Heart left ventricle (tissue), 16 donors: ENCODE measurements around the gene DDX47. TPM values are rescaled to one million over a fixed set of nuclear protein-coding genes. Genes with fewer than 3 reads are reported as not detected.
"Not testable (repeated sequence)": the region's sequence is repeated elsewhere in the genome, so short reads cannot be mapped to it uniquely, and the experiment has no call there.

ENCODE experiments used
- ATAC-seq, 4 donors: fragments of 200-7000 bp; cut with Tn5 transposase; one replicate each; pipeline ENCODE4 v1.9.1; 2020 to 2022; ENCODE audit warnings: moderate library complexity in 4 of 4, mild to moderate bottlenecking in 3 of 4, moderate number of reproducible peaks in 1 of 4
- DNase-seq, 5 donors: peaks; one replicate each; pipeline ENCODE4 v3.0.0-alpha.2; 2020
- H3K27ac ChIP-seq, 12 donors: fragments of 200-600 bp; sonication (generic) in 4 of 12; one replicate each; pipeline versions ENCODE4 v1.5.0 to v1.8.0; 2016 to 2022; ENCODE audit warnings: mild to moderate bottlenecking in 2 of 12
- H3K27me3 ChIP-seq, 9 donors: fragments of 200-600 bp; sonication (generic) in 2 of 9; one replicate each; pipeline versions ENCODE4 v1.5.1 to v1.8.0; 2016 to 2022; ENCODE audit warnings: mild to moderate bottlenecking in 3 of 9
- H3K36me3 ChIP-seq, 9 donors: fragments of 200-600 bp; sonication (generic) in 2 of 9; one replicate each; pipeline versions ENCODE4 v1.5.0 to v1.8.0; 2018 to 2022; ENCODE audit warnings: mild to moderate bottlenecking in 2 of 9
- H3K4me1 ChIP-seq, 12 donors: fragments of 200-600 bp; sonication (generic) in 4 of 12; one replicate each; pipeline versions ENCODE4 v1.5.0 to v1.8.0; 2016 to 2022; ENCODE audit warnings: mild to moderate bottlenecking in 3 of 12
- H3K4me3 ChIP-seq, 12 donors: fragments of 200-600 bp; sonication (generic) in 4 of 12; one replicate each; pipeline versions ENCODE4 v1.5.0 to v1.8.0; 2017 to 2022; ENCODE audit warnings: mild to moderate bottlenecking in 9 of 12, moderate library complexity in 4 of 12
- H3K9me3 ChIP-seq, 12 donors: fragments of 200-600 bp; sonication (generic) in 4 of 12; one replicate each; pipeline versions ENCODE4 v1.5.0 to v1.8.0; 2016 to 2022; ENCODE audit warnings: mild to moderate bottlenecking in 1 of 12
- CTCF ChIP-seq, 12 donors: fragments of 200-600 bp; sonication (generic) in 4 of 12; IDR thresholded peaks; one replicate each; pipeline versions ENCODE4 v1.5.0 to v1.8.0; 2018 to 2022; ENCODE audit warnings: antibody characterized with exemption in 12 of 12, mild to moderate bottlenecking in 5 of 12
- POLR2A ChIP-seq, 2 donors: fragments of 450-650 bp; IDR thresholded peaks; one replicate each; pipeline ENCODE4 v1.6.1; 2017; ENCODE audit warnings: antibody characterized with exemption in 2 of 2, mild to moderate bottlenecking in 2 of 2, moderate library complexity in 2 of 2
- WGBS, 4 donors: extraction: QIAGEN DNeasy Blood & Tissue Kit in 2 of 4; methylation state at CpG; one replicate each; pipeline versions ENCODE4 v1.1.5 to v1.1.7; 2013 to 2018; 5-methylcytosine and 5-hydroxymethylcytosine counted together
- intact Hi-C, 10 donors: fragments of 100-400 bp; cut with DNase I; formaldehyde crosslinking; loops; one replicate each; pipeline versions ENCODE4 v1.11.1 to v1.14.2; 2022
- polyA plus RNA-seq, 2 donors: library from polyadenylated mRNA; stranded (reverse); fragments of 200-250 nt; gene quantifications; one replicate each; pipeline ENCODE4 v1.2.3, GENCODE V29; 2013
- total RNA-seq, 9 donors: library from RNA; depleted of rRNA in 2 of 9; stranded (reverse); fragments of >200 nt in 2 of 9; fragmentation: NEBNext Ultra II Directional in 3 of 9; extraction: Animal tissue kit (Norgen Biotek cat#: 25700) in 3 of 9; gene quantifications; one replicate each; pipeline versions ENCODE4 v1.1.0 to v1.2.4, GENCODE V29; 2016 to 2023
- donor health status: ischemic (EF 13 %, LVEDD 7.1; RV severe dilation, severe dysfunction).
- donor health status: healthy with polysubstance abuse.
- donor health status: DM: no; HTN: yes; CAD: no.
- donor health status: DM: no; HTN: no; CAD: no.
- donor health status: ischemic (EF 25% LVEDD 6.9; RV normal size, moderate dysfunction).
- donor health status: ischemic (EF 25% LVEDD 5.7; RV mildly dilated, moderate dysfunction).
- donor health status: healthy.
- donor health status: DM: yes; HTN: yes; CAD: no.
- donor health status: ischemic (EF 35%, LVEDD 5.7; RV mildly dilated, moderate dysfunction).
- donor health status: nonischemic (EF 11% LVEDD 7.7; RV severe dilation, severe dysfunction).
- donor health status: DM: yes; HTN: yes; CAD: no.
- donor health status: PGD.
- donor health status: ischemic (EF 29% LVEDD 5.4; RV normal size, mild dysfunction).
- donor health status: nonischemic (EF 23%, LVEDD 6.1; RV moderate dilation, normal function).

DDX47 gene
- total and polyA plus RNA-seq, 11 donors = 13.7 to 38.2 (median 27.1) TPM

DNA sequence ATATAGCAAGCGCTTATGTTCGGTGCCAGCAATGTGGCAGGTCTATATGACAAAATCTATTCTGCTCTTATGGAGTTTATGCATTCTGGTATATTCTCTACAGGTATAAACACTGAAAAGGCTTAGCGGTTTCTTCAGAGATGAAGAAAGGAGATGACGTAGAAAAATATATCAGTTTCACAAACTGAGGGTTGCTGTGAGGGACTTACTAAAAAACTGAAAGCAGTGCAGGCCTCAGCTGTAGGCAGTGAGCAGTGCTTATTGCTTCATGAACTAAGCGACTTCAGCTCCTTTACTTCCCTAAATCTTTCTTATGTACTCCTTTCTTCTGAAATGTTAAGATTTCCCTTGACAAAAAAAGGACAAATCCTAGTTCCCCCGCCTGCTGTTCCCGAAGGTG, 4.5 kb downstream of the DDX47 start:
- 94 to 96% (median 95%) methylated on average over 7 of the region's 7 CpGs for WGBS, 4 donors
- TF ChIP-seq POLR2A (IDR thresholded peaks at IDR 0.05) (no peak), CTCF (IDR thresholded peaks at IDR 0.05) (no peak)
- Histone ChIP-seq H3K27me3 (no peaks in the 10 kb centered on the region), H3K4me3 (no peak overlapping the region), H3K27ac (peak overlapping the region in 1 of 12 donors; percentile 47), H3K4me1 (peaks cover 0 to 74% (median 34%) of the 10 kb centered on the region in 12 donors), H3K36me3 (peaks cover 3 to 59% (median 42%) of the 10 kb centered on the region in 9 donors), H3K9me3 (no peaks in the 10 kb centered on the region)
- intact Hi-C loops = no loop called here
- ATAC-seq (no peak), DNase-seq (no peak)

- H3K9me3 ChIP-seq = no peaks in the 10 kb centered on the region
- no peaks in the 10 kb centered on the region for H3K27me3 ChIP-seq
- ATAC-seq = no peak
- peaks cover 0 to 69% (median 33%) of the 10 kb centered on the region in 12 donors for H3K4me1 ChIP-seq
- intact Hi-C loops = no loop called here
- DNase-seq = no peak
- no peak overlapping the region for H3K27ac ChIP-seq
- WGBS, 4 donors = 91 to 99% (median 96%) methylated on average over 4 of the region's 4 CpGs
- TF ChIP-seq POLR2A (IDR thresholded peaks at IDR 0.05) = no peak
- TF ChIP-seq CTCF (IDR thresholded peaks at IDR 0.05) = no peak
- peaks cover 3 to 70% (median 52%) of the 10 kb centered on the region in 9 donors for H3K36me3 ChIP-seq
- H3K4me3 ChIP-seq = no peak overlapping the region
Measured at GRCh38 chr12:12818701-12819100, 5.6 kb downstream of the DDX47 start.

DNA sequence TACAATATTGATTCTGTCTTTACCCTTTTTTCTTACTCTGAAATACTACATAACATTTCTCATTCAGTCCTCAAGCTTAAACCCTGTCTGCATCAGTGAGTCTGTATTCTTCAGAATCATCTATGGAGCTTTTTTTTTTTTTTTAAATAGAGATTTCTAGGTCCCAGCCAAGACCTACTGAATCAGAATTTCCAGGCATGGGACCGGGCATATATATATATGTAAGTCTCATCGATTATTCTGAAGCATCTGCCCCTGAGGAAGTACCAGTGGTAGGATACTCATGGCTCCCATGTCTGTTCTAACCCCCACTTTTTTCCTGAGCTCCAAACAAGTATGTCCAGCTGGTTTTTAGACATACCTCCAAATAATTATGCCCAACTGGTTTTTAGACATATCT, 6.1 kb downstream of the DDX47 start:
- 95 to 100% (median 98%) methylated on average over 2 of the region's 2 CpGs for WGBS, 4 donors
- H3K27me3 ChIP-seq = no peaks in the 10 kb centered on the region
- peak overlapping the region in 2 of 12 donors; percentile 27 to 42 for H3K27ac ChIP-seq
- H3K4me1 ChIP-seq = peaks cover 0 to 64% (median 28%) of the 10 kb centered on the region in 12 donors
- TF ChIP-seq POLR2A (IDR thresholded peaks at IDR 0.05) = no peak
- TF ChIP-seq CTCF (IDR thresholded peaks at IDR 0.05) = no peak
- ATAC-seq (no peak), DNase-seq (no peak)
- H3K4me3 ChIP-seq = no peak overlapping the region
- no peaks in the 10 kb centered on the region for H3K9me3 ChIP-seq
- intact Hi-C loops = no loop called here
- H3K36me3 ChIP-seq = peaks cover 3 to 75% (median 58%) of the 10 kb centered on the region in 9 donors

DNA sequence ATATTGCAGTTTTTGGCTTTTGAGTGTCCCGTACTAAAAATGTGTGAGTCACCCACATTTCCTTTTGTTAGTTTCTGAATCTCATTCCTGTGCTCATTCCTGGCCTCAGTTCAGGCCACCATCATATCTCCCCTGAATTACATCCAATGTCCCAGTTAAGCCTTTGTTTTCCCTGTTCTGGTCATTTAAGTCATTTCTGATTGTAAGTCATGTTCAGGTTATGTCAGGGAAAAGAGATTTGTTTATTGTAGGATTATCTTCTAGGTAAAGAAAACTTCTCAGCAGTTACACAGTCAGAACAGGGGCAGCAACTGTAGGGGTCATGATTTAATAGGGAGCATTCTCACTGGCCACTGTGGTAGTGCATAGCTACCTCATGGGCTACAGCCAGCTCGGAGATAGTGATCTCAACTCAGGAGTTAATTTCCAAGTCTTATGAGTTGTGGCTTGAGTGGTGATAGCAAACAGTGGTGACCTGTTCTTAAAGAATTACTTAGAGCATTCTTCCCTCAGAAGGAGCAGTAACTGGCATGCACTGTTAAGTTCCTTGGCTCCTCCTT, 6.7 kb downstream of the DDX47 start:
- ATAC-seq (peak in 3 of 4 donors; percentile 46 to 73 (median 54)), DNase-seq (no peak)
- peak overlapping the region in 4 of 12 donors; percentile 20 to 44 (median 34) for H3K27ac ChIP-seq
- TF ChIP-seq CTCF (IDR thresholded peaks at IDR 0.05) (no peak), POLR2A (IDR thresholded peaks at IDR 0.05) (no peak)
- H3K4me3 ChIP-seq = no peak overlapping the region
- no peaks in the 10 kb centered on the region for H3K9me3 ChIP-seq
- intact Hi-C loops = no loop called here
- 43 to 49% (median 47%) methylated on average over 2 of the region's 2 CpGs for WGBS, 4 donors
- no peaks in the 10 kb centered on the region for H3K27me3 ChIP-seq
- peaks cover 0 to 58% (median 22%) of the 10 kb centered on the region in 12 donors for H3K4me1 ChIP-seq
- peaks cover 3 to 75% (median 58%) of the 10 kb centered on the region in 9 donors for H3K36me3 ChIP-seq

- WGBS, 4 donors = 96 to 97% (median 97%) methylated on average over 11 of the region's 11 CpGs
- peaks cover 0 to 52% (median 18%) of the 10 kb centered on the region in 12 donors for H3K4me1 ChIP-seq
- DNase-seq, ATAC-seq, H3K4me3 ChIP-seq, H3K27me3 ChIP-seq, H3K9me3 ChIP-seq, intact Hi-C loops: not testable (repeated sequence)
- H3K36me3 ChIP-seq = peaks cover 3 to 75% (median 58%) of the 10 kb centered on the region in 9 donors
- H3K27ac ChIP-seq = peak overlapping the region in 2 of 12 donors; percentile 27 to 42
Measured at GRCh38 chr12:12820376-12820775, 7.2 kb downstream of the DDX47 start.
